ENCODE measurements around the gene SH2D3C.
"Not testable (repeated sequence)": the region's sequence is repeated elsewhere in the genome, so short reads cannot be mapped to it uniquely, and the experiment has no call there.

The SH2D3C gene

DNA sequence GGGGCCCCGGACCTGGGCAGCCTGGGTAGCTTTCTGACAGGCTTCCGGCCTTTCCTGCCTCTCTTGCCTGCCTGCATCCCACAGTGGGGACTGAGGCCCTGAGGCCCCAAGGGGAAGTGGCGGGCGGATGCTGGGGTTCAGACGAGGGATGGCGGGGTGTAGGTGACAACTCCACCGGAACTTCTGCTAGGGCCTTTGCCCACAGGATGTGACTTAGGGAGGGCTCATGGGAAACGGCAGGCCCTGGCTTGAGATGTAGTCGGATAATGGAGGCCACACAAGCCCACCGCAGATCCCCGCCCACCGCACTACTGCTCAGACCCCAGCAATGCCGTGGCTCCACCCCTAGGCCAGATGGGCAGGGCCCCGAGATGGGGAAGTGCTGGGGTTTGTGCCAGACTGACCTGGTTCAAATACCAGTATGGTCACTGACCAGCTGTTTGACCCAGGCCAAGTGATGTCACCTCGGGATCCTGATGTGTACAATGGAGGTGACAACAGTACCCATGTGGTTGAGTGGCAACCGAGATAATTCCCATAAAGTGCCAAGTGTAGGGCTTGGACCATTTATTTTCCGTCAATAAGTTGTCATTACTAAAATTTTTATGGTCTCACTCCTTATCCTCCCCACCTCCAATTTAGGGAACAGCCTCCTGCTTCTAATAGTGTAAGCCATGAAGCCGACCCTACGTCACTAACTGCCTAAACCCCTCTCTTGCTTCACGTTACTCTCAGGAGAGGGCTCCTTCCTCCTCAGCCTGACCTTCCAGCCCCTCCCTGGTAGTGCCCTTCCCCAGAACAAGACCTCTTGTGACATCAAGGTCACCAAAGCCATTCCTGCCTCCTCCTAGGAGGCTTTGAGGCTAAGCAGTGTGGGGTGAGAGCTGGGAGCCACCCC is 4.9 kb upstream of the SH2D3C start:
- Histone ChIP-seq H3K4me3 (ENCODE audit: low read depth, low read length) (no peak overlapping the region), H3K36me3 (peaks cover 22% of the 10 kb centered on the region), H3K27ac (no peak overlapping the region), H3K9me3 (ENCODE audit: severe bottlenecking) (no peaks in the 10 kb centered on the region), H3K27me3 (ENCODE audit: insufficient read depth, low read depth, severe bottlenecking) (no peaks in the 10 kb centered on the region)
- TF ChIP-seq, protein P1, sequence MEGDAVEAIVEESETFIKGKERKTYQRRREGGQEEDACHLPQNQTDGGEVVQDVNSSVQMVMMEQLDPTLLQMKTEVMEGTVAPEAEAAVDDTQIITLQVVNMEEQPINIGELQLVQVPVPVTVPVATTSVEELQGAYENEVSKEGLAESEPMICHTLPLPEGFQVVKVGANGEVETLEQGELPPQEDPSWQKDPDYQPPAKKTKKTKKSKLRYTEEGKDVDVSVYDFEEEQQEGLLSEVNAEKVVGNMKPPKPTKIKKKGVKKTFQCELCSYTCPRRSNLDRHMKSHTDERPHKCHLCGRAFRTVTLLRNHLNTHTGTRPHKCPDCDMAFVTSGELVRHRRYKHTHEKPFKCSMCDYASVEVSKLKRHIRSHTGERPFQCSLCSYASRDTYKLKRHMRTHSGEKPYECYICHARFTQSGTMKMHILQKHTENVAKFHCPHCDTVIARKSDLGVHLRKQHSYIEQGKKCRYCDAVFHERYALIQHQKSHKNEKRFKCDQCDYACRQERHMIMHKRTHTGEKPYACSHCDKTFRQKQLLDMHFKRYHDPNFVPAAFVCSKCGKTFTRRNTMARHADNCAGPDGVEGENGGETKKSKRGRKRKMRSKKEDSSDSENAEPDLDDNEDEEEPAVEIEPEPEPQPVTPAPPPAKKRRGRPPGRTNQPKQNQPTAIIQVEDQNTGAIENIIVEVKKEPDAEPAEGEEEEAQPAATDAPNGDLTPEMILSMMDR (IDR thresholded peaks at IDR 0.05; ENCODE audit: low read depth, low read length), result no peak
- no peak for DNase-seq

GRCh38 chr9:127781806-127782205 is 3.3 kb upstream of the SH2D3C start:
- no peaks in the 10 kb centered on the region for H3K9me3 ChIP-seq (ENCODE audit: severe bottlenecking)
- no peak overlapping the region for H3K4me3 ChIP-seq (ENCODE audit: low read depth, low read length)
- TF ChIP-seq, protein P1 (IDR thresholded peaks at IDR 0.05; ENCODE audit: low read depth, low read length), result no peak
- H3K27ac ChIP-seq, result peak overlapping the region; percentile 47; the same call in 1 of the 2 replicates
- no peak for DNase-seq
- H3K36me3 ChIP-seq, result peaks cover 7% of the 10 kb centered on the region
- H3K27me3 ChIP-seq (ENCODE audit: insufficient read depth, low read depth, severe bottlenecking), result no peaks in the 10 kb centered on the region

DNA sequence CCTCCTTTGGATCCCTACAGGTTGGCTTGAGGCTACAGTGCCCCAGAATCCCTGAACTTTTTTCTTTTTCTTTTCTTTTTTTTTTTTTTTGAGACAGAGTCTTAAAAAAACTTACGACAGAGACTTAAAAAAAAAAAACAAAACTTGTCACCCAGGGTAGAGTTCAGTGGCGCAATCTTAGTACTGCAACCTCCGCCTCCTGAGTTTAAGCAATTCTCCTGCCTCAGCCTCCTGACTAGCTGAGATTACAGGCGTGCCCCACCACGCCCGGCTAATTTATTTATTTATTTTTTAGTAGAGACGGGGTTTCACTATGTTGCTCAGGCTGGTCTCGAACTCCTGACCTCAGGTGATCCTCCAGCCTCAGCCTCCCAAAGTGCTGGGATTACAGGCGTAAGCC is 2.4 kb upstream of the SH2D3C start:
- not testable (repeated sequence) for DNase-seq; H3K9me3 ChIP-seq (ENCODE audit: severe bottlenecking); H3K36me3 ChIP-seq; H3K27ac ChIP-seq; H3K4me3 ChIP-seq (ENCODE audit: low read depth, low read length); H3K27me3 ChIP-seq (ENCODE audit: insufficient read depth, low read depth, severe bottlenecking)

GRCh38 chr9:127780126-127780885 is 1.8 kb upstream of the SH2D3C start:
- TF ChIP-seq, protein P1 (IDR thresholded peaks at IDR 0.05; ENCODE audit: low read depth, low read length), result no peak
- no peaks in the 10 kb centered on the region for H3K9me3 ChIP-seq (ENCODE audit: severe bottlenecking)
- no peaks in the 10 kb centered on the region for H3K36me3 ChIP-seq
- H3K4me3 ChIP-seq (ENCODE audit: low read depth, low read length), result no peak overlapping the region
- DNase-seq, result no peak
- no peaks in the 10 kb centered on the region for H3K27me3 ChIP-seq (ENCODE audit: insufficient read depth, low read depth, severe bottlenecking)
- no peak overlapping the region; the same call in 1 of the 2 replicates for H3K27ac ChIP-seq

GRCh38 chr9:127779136-127779981 is 893 bp upstream of the SH2D3C start:
- no peaks in the 10 kb centered on the region for H3K27me3 ChIP-seq (ENCODE audit: insufficient read depth, low read depth, severe bottlenecking)
- no peaks in the 10 kb centered on the region for H3K9me3 ChIP-seq (ENCODE audit: severe bottlenecking)
- H3K36me3 ChIP-seq, result no peaks in the 10 kb centered on the region
- DNase-seq, result no peak
- H3K4me3 ChIP-seq (ENCODE audit: low read depth, low read length), result no peak overlapping the region
- H3K27ac ChIP-seq, result no peak overlapping the region
- TF ChIP-seq, protein P1 (IDR thresholded peaks at IDR 0.05; ENCODE audit: low read depth, low read length), result no peak
